Uterus (tissue), 2 donors: ENCODE measurements around the gene NLRP12.

Source experiments
- POLR2A ChIP-seq, 2 donors: fragments of 450-650 bp; IDR thresholded peaks; one replicate each; pipeline ENCODE4 v1.6.1; 2016; ENCODE audit warnings: antibody characterized with exemption in 2 of 2, mild to moderate bottlenecking in 1 of 2, moderate library complexity in 1 of 2
- TF ChIP-seq, protein P1 (sequence below), 4 experiments: fragments of 200-600 bp in 2 of 4; fragments of 450-650 bp in 2 of 4; sonication (generic) in 2 of 4; IDR thresholded peaks; one replicate each; pipeline ENCODE4 v1.5.1; 2016 to 2019; ENCODE audit warnings: antibody characterized with exemption in 4 of 4, mild to moderate bottlenecking in 2 of 4, moderate library complexity in 1 of 4

DNA sequence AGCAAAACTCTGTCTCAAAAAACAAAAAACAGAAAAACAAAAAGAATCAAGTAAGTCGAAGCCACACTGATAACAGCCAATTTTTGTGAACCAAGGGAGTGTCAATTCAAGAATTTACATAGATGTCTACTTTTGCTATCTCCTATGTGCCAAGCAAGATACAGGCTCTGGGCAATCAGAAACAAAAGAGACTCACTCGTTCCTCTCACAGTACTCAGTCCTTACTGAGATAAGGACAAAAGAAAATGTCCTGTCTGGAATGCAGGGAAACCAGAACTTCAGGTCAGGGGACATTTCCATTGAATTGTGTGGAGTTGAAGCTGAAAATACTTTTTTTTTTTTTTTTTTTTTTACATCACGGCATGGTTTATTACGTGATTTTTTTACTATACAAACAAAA, 53.0 kb downstream of the NLRP12 start:
- TF ChIP-seq, protein P1, sequence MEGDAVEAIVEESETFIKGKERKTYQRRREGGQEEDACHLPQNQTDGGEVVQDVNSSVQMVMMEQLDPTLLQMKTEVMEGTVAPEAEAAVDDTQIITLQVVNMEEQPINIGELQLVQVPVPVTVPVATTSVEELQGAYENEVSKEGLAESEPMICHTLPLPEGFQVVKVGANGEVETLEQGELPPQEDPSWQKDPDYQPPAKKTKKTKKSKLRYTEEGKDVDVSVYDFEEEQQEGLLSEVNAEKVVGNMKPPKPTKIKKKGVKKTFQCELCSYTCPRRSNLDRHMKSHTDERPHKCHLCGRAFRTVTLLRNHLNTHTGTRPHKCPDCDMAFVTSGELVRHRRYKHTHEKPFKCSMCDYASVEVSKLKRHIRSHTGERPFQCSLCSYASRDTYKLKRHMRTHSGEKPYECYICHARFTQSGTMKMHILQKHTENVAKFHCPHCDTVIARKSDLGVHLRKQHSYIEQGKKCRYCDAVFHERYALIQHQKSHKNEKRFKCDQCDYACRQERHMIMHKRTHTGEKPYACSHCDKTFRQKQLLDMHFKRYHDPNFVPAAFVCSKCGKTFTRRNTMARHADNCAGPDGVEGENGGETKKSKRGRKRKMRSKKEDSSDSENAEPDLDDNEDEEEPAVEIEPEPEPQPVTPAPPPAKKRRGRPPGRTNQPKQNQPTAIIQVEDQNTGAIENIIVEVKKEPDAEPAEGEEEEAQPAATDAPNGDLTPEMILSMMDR (IDR thresholded peaks at IDR 0.05), result no peak
- TF ChIP-seq POLR2A (IDR thresholded peaks at IDR 0.05), result no peak
